GM19395 (cell line): ENCODE results near the gene ITLN1.
"Not testable (repeated sequence)": the region's sequence is repeated elsewhere in the genome, so short reads cannot be mapped to it uniquely, and the experiment has no call there.

Experiments used
- ATAC-seq: cut with Tn5 transposase; IDR thresholded peaks from one replicate; pipeline ENCODE4 v1.9.1; 2021; ENCODE audit warnings: mild to moderate bottlenecking, moderate library complexity; ENCODE audit not compliant: unreplicated experiment

Gene ITLN1

DNA sequence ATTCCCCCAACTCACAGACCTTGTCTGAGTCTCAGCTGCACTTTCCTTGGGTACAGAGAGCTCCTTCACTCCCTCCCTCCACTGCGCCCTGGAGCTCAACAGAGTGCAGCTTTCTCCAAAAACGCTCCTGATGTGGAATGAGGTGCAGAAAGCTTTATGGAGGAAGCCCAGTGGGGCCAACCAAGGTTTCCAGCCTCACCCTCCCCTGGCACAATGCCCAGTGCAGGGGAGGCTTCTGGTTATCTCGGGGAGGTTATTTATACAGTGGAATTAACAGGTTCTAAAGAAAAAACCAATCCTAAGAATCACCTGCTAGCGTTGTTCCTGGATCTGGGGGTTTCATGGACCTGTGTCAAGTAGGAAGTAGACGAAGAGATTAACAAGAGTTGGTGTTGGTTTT, at the start of gene ITLN1:
Gene ITLN1, minus strand, starts transcription at position 139 of the 400 bp plus-strand sequence. CDS start 303 bp downstream, outside the sequence.
- ATAC-seq: no peak

DNA sequence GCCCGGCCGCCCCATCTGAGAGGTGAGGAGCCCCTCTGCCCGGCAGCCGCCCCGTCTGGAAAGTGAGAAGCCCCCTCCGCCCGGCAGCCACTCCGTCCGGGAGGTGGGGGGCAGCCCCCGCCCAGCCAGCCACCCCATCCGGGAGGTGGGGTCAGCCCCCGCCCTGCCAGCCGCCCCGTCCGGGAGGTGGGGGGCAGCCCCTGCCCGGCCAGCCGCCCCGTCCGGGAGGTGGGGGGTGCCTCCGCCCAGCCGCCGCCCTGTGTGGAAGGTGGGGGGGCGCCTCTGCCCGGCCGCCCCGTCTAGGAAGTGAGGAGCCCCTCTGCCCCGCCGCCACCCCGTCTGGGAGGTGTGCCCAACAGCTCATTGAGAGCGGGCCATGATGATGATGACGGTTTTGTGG, 48.3 kb upstream of the ITLN1 start:
- ATAC-seq: not testable (repeated sequence)

DNA sequence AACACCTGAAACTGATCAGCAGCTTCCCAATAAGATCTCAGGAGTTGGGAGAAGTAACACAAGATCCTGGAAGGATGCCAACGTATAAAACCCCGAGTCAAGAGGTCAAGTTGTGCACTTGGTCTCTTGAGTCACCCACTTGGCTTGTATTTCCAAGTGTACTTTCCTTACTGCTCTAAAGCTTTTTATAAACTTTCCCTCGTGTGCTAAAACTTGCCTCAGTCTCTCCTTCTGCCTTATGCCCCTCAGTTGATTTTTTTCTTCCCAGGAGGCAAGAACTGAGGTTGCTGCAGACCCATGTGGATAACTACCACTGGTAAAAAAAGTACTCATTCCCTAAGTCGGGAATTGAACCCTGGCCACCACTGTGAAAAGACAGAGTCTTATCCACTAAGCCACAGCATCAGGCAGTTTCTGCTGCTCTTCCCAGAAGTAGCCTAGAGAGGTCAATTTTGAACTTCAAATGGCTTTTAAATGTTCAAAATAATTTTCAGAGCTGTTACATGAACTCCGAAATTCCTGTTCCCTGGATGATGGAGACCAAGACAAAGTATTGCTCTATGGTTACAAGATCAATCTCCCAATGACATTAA, 40.8 kb upstream of the ITLN1 start:
- no peak for ATAC-seq

DNA sequence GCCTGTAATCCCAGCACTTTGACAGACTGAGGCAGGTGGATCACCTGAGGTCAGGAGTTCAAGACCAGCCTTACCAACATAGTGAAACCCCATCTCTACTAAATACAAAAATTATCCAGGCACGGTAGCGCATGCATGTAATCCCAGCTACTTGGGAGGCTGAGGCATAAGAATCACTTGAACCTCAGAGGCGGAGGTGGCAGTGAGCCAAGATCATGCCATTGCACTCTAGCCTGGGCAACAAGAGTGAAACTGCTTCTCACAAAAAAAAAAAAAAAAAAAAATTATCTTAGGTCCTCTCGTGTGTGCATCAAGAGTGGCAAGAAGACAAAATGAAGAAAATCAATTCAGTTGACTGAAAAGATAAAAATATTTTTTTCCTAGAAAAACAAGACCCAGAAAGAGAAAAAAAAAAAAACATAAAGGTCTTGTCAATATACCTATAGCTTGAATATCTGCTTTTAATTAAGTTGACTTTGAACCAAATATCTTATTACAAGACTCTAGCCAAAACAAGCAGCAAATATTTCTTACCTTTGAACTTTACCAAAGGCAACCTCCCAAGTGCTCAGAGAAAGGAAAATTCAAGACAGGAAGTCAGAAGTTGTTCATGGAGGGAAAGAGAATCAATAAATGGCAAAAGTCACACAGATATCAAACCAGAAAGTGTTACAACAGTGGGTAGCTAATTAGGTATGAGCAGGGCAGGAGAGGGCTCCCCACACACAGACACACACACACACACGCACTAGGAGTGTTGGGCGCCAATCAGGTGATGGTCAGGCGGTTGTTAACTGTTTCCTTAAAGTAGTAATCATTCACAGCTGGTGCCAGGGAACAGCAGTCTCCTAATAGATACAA, 40.0 kb upstream of the ITLN1 start:
- no peak for ATAC-seq

DNA sequence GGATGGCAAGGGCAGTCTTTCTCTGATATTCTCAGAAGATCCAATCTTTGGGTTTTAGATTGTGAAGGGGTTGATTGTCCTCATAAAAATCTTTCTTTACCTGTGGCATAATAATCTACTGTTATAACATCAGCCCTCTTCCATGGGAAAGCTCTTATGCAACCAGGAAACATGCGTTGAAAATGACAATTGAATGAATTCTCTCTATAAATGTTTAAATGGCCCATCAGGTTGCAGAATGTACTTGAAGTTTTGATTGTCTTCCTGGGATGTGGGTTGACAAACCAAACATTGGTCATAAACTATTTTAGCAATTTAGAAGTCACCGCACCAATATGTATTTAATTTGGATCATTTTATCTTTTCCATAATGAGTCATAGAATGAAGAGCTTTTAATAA, 31.7 kb upstream of the ITLN1 start:
- ATAC-seq: no peak

DNA sequence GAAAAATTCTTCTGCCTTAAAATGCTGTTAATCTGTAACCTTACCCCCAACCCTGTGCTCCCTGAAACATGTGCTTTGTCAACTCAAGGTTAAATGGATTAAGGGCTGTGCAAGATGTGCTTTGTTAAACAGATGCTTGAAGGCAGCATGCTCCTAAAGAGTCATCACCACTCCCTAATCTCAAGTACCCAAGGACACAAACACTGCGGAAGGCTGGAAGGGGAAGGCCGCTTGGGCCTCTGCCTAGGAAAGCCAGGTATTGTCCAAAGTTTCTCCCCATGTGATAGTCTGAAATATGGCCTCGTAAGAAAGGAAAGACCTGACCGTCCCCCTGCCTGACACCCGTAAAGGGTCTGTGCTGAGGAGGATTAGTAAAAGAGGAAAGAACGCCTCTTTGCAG, 28.2 kb upstream of the ITLN1 start:
- not testable (repeated sequence) for ATAC-seq

DNA sequence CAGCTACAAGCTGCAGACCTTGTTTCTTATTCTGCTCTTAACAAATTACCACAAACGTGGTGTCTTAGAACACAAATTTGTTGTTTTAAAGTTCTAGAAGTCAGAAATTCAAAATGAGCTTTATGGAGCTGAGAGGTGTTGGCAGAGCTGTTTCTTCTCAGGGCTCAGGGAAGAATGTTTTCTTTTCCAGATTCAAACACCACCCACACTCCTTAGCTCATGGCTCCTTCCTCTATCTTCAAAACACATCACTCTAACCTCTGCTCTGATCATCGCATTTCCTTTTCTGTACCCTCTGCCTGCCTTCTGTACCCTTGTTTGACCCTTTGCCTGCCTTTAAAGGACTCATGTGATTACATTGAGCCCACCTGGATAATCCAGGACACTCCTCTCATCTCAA, 26.9 kb upstream of the ITLN1 start:
- no peak for ATAC-seq

DNA sequence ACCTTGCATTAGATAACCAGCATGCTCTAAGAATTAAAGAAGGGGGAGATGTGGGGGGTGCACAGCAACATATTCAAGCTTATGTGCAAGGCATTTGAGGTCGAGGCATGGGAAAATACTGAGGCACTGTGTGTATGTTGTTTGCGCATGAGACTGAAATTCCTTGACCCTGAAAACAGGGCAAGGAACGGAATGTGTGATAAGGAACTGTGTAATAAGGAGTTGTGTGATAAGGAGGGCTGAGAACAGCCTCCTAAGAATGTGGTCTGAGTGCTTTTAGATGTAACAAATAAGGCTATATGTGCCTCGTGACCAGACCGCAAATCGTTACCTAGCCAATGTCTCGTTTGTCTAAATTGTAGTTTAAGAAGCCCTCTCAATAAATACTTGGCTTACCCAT, 26.5 kb upstream of the ITLN1 start:
- ATAC-seq: no peak

DNA sequence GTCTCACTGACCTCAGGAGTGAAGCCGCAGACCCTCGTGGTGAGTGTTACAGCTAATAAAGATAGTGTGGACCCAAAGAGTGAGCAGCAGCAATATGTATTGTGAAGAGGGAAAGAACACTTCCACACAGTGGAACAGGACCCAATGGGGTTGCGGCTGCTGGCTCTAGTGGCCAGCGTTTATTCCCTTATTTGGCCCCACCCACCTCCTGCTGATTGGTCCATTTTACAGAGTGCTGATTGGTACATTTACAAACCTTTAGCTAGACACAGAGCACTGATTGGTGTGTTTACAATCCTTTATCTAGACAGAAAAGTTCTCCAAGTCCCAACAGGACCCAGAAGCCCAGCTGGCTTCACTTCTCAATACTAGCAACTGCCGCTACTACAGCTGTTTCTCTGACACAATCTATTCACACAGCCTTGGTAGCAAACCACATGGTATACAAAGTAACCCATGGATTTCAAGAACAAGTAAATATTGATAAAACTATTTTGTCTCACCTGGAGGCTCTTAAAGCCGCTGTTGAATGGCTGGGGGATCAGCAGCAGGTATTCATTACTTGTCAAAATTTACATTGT, 25.3 kb upstream of the ITLN1 start:
- ATAC-seq: no peak

DNA sequence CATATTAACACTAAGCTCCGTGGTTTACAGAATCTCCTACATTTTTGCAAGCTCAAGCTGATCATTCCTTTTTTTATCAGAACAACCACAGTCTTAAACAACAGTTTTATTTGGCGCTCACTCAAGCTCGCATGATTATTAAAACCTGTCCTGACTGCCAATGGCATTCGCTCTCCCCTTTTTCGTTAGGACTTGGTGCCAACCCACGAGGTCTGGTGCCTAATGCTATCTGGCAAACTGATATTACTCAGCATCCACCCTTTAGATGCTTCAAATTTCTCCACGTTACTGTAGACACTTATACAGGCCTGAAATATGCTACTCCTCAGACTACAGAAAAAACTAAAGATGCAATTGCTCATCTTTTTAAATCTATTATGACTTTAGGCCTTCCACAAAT, 23.0 kb upstream of the ITLN1 start:
- ATAC-seq: no peak

DNA sequence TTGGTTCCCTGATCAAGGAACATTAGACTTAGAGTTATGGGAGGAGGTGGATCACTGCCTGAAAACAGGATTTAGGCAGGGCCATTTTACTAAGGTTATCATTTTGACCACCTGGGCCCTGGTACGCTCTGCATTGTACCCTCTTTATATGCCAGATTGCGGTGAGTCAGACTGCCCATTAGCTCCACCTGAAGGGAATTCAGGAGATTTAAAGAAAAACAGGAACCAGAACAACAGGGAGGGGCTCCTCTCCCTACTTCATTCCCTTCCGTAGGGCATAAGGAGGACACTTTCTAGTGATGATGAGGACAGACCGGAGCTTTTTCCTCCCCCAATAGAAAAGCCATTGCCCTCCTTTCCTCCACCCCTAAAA, 20.6 kb upstream of the ITLN1 start:
- no peak for ATAC-seq

DNA sequence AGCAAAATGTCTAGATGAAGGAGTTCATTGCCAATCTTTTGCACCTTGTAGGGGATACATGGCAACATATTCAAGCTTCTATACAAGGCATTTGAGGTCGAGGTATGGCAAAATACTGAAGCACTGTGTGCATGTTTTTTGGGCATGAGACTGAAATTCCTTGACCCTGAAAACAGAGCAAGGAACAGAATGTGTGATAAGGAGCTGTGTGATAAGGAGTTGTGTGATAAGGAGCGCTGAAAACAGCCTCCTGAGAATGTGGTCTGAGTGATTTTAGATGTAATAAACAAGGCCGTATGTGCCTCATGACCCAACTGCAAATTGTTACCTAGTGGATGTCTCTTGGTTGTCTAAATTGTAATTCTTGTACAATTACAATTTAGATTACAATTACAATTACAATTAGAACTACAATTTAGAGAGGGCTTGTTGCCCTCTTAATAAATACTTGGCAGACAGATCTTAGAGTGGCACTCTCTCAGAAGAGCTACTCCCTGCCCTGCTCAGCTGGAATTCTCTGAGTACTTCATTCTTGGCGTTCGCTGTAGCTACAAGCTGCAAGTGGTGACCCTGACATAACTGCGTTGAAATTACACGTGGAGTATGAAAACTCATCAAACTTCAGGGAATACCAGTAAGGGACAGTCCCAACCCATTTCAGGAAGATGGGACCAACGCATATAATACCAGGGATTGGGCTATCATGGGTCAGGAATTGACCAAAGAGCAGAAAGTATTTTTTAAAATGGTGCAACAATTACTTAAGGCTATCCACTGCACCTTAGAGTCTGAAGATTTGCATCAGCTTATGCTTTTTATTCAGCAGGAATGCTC, 20.0 kb upstream of the ITLN1 start:
- no peak for ATAC-seq

DNA sequence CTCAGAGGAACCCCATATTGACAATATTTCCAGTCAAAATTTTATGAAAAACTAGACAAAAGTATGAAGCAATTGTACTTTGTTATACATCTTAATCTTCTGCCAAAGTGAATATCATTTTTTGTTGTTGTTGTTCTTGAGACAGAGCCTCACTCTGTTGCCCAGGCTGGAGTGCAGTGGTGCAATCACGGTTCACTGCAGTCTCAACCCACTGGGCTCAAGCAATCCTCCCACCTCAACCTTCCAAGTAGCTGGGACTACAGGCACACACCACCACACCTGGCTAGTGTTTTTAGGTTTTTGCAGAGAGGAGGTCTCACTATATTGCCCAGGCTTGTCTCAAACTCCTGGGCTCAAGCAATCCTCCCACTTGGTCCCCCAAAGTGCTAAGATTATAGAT, 17.3 kb upstream of the ITLN1 start:
- ATAC-seq: not testable (repeated sequence)

DNA sequence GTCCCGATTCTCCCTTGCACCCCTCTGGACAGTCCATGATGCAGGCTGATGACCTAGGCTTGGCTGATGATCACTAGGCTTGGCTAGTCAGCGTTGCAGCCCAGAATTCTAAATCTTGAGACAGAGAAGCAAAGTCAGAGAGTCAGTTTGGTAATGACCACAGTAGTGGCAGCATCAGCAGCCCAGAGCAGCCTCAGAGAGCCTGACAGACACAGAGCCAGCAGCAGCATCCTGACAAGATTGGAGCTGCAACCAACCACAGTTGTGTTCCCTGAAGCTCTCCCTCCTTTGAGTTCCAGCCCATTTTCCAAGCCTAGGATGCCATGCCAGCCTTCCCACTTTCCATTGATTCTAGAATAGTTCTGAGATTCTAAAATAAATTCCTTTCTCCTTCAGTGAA, 16.8 kb upstream of the ITLN1 start:
- ATAC-seq: no peak

DNA sequence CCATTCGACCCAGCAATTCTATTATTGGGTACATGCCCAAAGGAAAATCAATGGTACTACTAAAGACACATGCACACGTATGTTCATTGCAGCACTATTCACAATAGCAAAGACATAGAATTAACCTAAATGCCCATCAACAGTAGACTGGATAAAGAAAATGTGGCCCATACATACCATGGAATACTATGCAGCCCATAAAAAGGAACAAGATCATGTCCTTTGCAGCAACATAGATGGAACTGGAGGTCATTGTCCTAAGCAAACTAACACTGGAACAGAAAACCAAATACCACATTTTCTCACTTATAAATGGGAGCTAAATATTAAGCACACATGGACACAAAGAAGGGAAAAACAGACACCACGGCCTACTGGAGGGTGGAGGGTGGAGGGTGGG, 15.7 kb upstream of the ITLN1 start:
- ATAC-seq: not testable (repeated sequence)

DNA sequence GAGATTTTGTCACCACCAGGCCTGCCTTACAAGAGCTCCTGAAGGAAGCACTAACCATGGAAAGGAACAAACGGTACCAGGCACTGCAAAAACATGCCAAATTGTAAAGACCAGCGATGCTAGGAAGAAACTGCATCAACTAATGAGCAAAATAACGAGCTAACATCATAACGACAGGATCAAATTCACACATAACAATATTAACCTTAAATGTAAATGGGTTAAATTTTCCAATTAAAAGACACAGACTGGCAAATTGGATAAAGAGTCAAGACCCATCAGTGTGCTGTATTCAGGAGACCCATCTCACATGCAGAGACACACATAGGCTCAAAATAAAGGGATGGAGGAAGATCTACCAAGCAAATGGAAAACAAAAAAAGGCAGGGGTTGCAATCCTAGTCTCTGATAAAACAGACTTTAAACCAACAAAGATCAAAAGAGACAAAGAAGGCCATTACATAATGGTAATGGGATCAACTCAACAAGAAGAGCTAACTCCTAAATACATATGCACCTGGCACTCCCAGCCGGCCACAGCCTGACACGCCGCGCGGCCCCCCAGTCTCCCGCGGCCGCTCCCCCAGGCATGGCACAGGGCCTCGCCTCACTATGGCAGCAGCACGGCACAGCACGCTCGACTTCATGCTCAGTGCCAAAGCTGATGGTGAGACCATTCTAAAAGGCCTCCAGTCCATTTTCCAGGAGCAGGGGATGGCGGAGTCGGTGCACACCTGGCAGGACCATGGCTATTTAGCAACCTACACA, 9.6 kb upstream of the ITLN1 start:
- not testable (repeated sequence) for ATAC-seq

DNA sequence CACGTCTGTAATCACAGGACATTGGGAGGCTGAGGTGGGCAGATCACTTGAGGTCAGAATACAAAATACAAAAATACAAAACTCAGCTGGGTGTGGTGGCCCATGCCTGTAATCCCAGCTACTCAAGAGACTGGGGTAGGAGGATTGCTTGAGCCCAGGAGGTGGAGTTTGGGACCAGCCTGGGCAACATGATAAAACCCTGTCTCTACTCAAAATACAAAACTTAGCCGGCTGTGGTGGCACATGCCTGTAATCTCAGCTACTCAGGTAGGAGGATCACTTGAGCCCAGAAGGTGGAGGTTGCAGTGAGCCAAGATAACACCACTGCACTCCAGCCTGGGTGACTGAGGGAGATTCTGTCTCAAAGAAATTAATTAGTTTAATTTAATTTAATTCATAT, 6.5 kb upstream of the ITLN1 start:
- ATAC-seq: no peak

DNA sequence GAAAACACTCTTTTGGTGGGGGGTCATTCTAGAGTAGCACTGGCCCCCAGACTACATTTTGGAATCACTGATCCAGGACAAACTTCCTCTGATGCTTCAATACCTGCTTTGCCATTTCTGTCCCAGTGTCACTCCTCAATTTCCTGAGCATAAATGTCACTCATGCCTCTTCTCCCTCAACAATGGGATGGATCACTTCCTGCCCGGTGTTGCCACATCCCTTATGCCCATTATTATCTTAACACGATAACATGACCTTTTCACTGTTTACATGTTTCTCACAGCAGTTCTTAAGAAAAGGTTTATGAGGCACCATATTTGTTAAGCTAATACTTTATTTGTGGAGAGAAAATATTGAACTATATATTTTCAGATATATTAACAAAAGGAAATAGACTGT, 3.9 kb upstream of the ITLN1 start:
- no peak for ATAC-seq

DNA sequence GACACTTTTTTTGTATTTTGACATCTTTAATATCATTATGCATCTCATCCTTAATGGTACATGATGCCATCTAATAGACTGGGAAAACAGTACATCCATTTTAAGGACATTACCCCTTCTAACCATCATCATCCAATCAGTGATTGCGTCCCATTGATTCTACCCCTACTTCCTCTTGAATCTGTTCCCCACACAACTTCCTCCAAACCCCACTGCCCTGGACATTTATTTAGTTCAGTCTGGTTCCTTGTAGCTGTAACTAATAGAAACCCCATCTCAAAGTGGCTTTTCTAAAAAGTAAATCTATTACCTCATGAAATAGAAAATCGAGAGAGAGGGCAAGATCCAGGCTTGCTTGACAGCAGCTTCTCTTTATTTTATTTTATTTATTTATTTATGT, 2.1 kb upstream of the ITLN1 start:
- ATAC-seq: no peak

DNA sequence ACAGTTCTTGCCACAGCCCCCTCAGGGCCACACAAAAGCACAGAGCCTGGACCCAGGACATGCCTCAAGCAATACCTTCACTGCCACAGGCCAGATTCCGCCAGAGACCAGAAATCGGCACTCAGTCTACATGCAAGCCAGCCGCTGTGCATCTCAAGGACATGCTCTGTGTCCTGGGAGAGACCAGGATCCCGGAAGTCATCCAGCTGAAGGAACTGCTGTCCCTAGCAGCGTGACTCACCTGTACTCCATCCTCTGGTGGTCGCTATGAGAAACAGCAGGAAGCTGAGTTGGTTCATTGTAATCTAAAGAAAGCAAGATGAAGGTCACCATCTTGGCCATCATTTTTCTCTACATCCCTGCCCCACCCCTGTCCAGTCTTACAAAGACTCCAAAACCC, 401 bp downstream of the ITLN1 start:
- ATAC-seq: no peak
